ENCODE data around the gene TTPAL.

The TTPAL gene

GRCh38 chr20:44427804-44428173, 47.9 kb upstream of the TTPAL start:
- no peaks in the 10 kb centered on the region for H3K9me2 ChIP-seq (replicated peaks; ENCODE audit: insufficient read depth, low read length)
- no peaks in the 10 kb centered on the region for H3K9me3 ChIP-seq (ENCODE audit: insufficient read depth, low read length)
- no peaks in the 10 kb centered on the region for H3K36me3 ChIP-seq (ENCODE audit: low read length)
- no peak overlapping the region for H3K9ac ChIP-seq (ENCODE audit: low read length)
- H3F3A ChIP-seq (ENCODE audit: insufficient read depth): no peaks in the 10 kb centered on the region
- H3K27me3 ChIP-seq (ENCODE audit: low read length): no peaks in the 10 kb centered on the region
- no peaks in the 10 kb centered on the region for H3K79me2 ChIP-seq (ENCODE audit: insufficient read depth, low read length)
- H3K4me3 ChIP-seq (ENCODE audit: insufficient read depth, low read length, poor library complexity, severe bottlenecking): no peak overlapping the region
- H2AFZ ChIP-seq (ENCODE audit: low read depth, low read length, severe bottlenecking): no peak overlapping the region
- H3K4me2 ChIP-seq (ENCODE audit: low read depth, low read length, poor library complexity, severe bottlenecking): no peak overlapping the region
- no peaks in the 10 kb centered on the region for H4K20me1 ChIP-seq (ENCODE audit: low read depth, low read length)
- TF ChIP-seq CTCF (IDR thresholded peaks at IDR 0.05; ENCODE audit: insufficient read depth, low read length, poor library complexity, severe bottlenecking) (no peak), EZH2phosphoT487 (conservative IDR thresholded peaks at IDR 0.05; ENCODE audit: low read length) (no peak)
- H3K27ac ChIP-seq (ENCODE audit: low read depth, low read length): no peak overlapping the region

- H3K79me2 ChIP-seq (ENCODE audit: insufficient read depth, low read length): no peaks in the 10 kb centered on the region
- H3K9me3 ChIP-seq (ENCODE audit: insufficient read depth, low read length): no peaks in the 10 kb centered on the region
- no peak overlapping the region for H3K4me2 ChIP-seq (ENCODE audit: low read depth, low read length, poor library complexity, severe bottlenecking)
- H3K36me3 ChIP-seq (ENCODE audit: low read length): no peaks in the 10 kb centered on the region
- H3K9ac ChIP-seq (ENCODE audit: low read length): no peak overlapping the region
- H2AFZ ChIP-seq (ENCODE audit: low read depth, low read length, severe bottlenecking): no peak overlapping the region
- no peaks in the 10 kb centered on the region for H3F3A ChIP-seq (ENCODE audit: insufficient read depth)
- H3K27ac ChIP-seq (ENCODE audit: low read depth, low read length): no peak overlapping the region
- H3K4me3 ChIP-seq (ENCODE audit: insufficient read depth, low read length, poor library complexity, severe bottlenecking): no peak overlapping the region
- H3K9me2 ChIP-seq (replicated peaks; ENCODE audit: insufficient read depth, low read length): no peaks in the 10 kb centered on the region
- TF ChIP-seq EZH2phosphoT487 (conservative IDR thresholded peaks at IDR 0.05; ENCODE audit: low read length) (no peak), CTCF (IDR thresholded peaks at IDR 0.05; ENCODE audit: insufficient read depth, low read length, poor library complexity, severe bottlenecking) (no peak)
- no peaks in the 10 kb centered on the region for H4K20me1 ChIP-seq (ENCODE audit: low read depth, low read length)
- no peaks in the 10 kb centered on the region for H3K27me3 ChIP-seq (ENCODE audit: low read length)
These were observed 47.3 kb upstream of the TTPAL start for GRCh38 chr20:44428174-44429016.

- Histone ChIP-seq H3K27me3 (ENCODE audit: low read length) (no peaks in the 10 kb centered on the region), H2AFZ (ENCODE audit: low read depth, low read length, severe bottlenecking) (no peak overlapping the region), H3K36me3 (ENCODE audit: low read length) (no peaks in the 10 kb centered on the region), H3K79me2 (ENCODE audit: insufficient read depth, low read length) (no peaks in the 10 kb centered on the region), H3K4me3 (ENCODE audit: insufficient read depth, low read length, poor library complexity, severe bottlenecking) (no peak overlapping the region), H3K4me2 (ENCODE audit: low read depth, low read length, poor library complexity, severe bottlenecking) (no peak overlapping the region), H3K9me2 (replicated peaks; ENCODE audit: insufficient read depth, low read length) (no peaks in the 10 kb centered on the region), H3K9me3 (ENCODE audit: insufficient read depth, low read length) (no peaks in the 10 kb centered on the region), H3K9ac (ENCODE audit: low read length) (no peak overlapping the region), H4K20me1 (ENCODE audit: low read depth, low read length) (no peaks in the 10 kb centered on the region), H3K27ac (ENCODE audit: low read depth, low read length) (no peak overlapping the region), H3F3A (ENCODE audit: insufficient read depth) (no peaks in the 10 kb centered on the region)
- TF ChIP-seq EZH2phosphoT487 (conservative IDR thresholded peaks at IDR 0.05; ENCODE audit: low read length) (no peak), CTCF (IDR thresholded peaks at IDR 0.05; ENCODE audit: insufficient read depth, low read length, poor library complexity, severe bottlenecking) (no peak)
These were observed 46.7 kb upstream of the TTPAL start for GRCh38 chr20:44429017-44429339.

Data from SU-DHL-6 (cell line).